Hematopoietic multipotent progenitor cell (in vitro differentiated cells): Measurements from ENCODE around the gene CAMK1D. TPM values are rescaled to one million over a fixed set of nuclear protein-coding genes. Genes with fewer than 3 reads are reported as not detected.
"Not testable (repeated sequence)": the region's sequence is repeated elsewhere in the genome, so short reads cannot be mapped to it uniquely, and the experiment has no call there.

Experiments used
- DNase-seq, 3 donors: peaks; one replicate each; pipeline ENCODE4 v3.0.0-alpha.2; 2011 to 2015; ENCODE audit warnings: low read depth in 2 of 3, low spot score in 2 of 3
- small RNA-seq: library from RNA; depleted of rRNA; stranded (forward); fragments of <200 nt; gene quantifications from one replicate; pipeline ENCODE3, GENCODE V24; 2012
- total RNA-seq: library from RNA; depleted of rRNA; stranded (reverse); fragments of >200 nt; gene quantifications from one replicate; pipeline ENCODE4 v1.2.3, GENCODE V29; 2012

Gene CAMK1D
- total RNA-seq, 1 donor = 25.6 TPM

- no peak for DNase-seq
Observed at GRCh38 chr10:12852687-12853086, 503.3 kb downstream of the CAMK1D start.

- no peak for DNase-seq
Observed at GRCh38 chr10:12854988-12855387, 505.6 kb downstream of the CAMK1D start.

GRCh38 chr10:12862459-12862858 lies 513.1 kb downstream of the CAMK1D start:
- DNase-seq = no peak

GRCh38 chr10:12865515-12865914 lies 516.2 kb downstream of the CAMK1D start:
- DNase-seq = not testable (repeated sequence)

- DNase-seq = no peak
Observed at GRCh38 chr10:12868229-12868628, 518.9 kb downstream of the CAMK1D start.

GRCh38 chr10:12869427-12869826 lies 520.1 kb downstream of the CAMK1D start:
- DNase-seq = no peak

GRCh38 chr10:12872577-12872976 lies 523.2 kb downstream of the CAMK1D start:
- no peak for DNase-seq

GRCh38 chr10:12873172-12873571 lies 523.8 kb downstream of the CAMK1D start:
- no peak for DNase-seq

GRCh38 chr10:12874501-12874900 lies 525.2 kb downstream of the CAMK1D start:
- no peak for DNase-seq

- DNase-seq = no peak
Observed at GRCh38 chr10:12875100-12875499, 525.8 kb downstream of the CAMK1D start.

- no peak for DNase-seq
Observed at GRCh38 chr10:12876266-12876665, 526.9 kb downstream of the CAMK1D start.

GRCh38 chr10:12877150-12877549 lies 527.8 kb downstream of the CAMK1D start:
- no peak for DNase-seq

GRCh38 chr10:12880423-12880822 lies 531.1 kb downstream of the CAMK1D start:
- DNase-seq = no peak

- DNase-seq = no peak
Observed at GRCh38 chr10:12884851-12885250, 535.5 kb downstream of the CAMK1D start.

Small RNAs within 50 kb of the gene (small RNA-seq; reads per million reads assigned to genes)
- not detected for gene MIR4480
- not detected for gene MIR548Q
- gene RF00279 = not detected
- not detected for gene RN7SL198P
- not detected for gene RNU6ATAC39P

Other genes starting within 250 kb of the CAMK1D start
- gene SEC61A2, start 219.9 kb upstream of the CAMK1D start, total RNA-seq = 6.7 TPM
- gene NUDT5, start 153.7 kb upstream of the CAMK1D start, total RNA-seq = 25.0 TPM
- gene CDC123, start 153.4 kb upstream of the CAMK1D start, total RNA-seq = 72.2 TPM